Activated T-helper 1 cell treated with anti-CD3 and anti-CD28 coated beads, Interleukin-12 subunit alpha, Interleukin-12 subunit beta, Interleukin-2, Interleukin-4 antibody, amounts not matched to agents 30 ng/mL and 10 ng/mL and 1 ng/mL, durations not matched to agents 14 hours and 24 hours and 36 hours (primary cell): ENCODE results near the gene EYA2. TPM values are rescaled to one million over a fixed set of nuclear protein-coding genes. Genes with fewer than 3 reads are reported as not detected.
"Not testable (repeated sequence)": the region's sequence is repeated elsewhere in the genome, so short reads cannot be mapped to it uniquely, and the experiment has no call there.

Source experiments
- DNase-seq: peaks from one replicate; pipeline ENCODE4 v3.0.0; 2021; ENCODE audit warnings: low spot score
- H3K27ac Mint-ChIP-seq: one replicate; pipeline ENCODE4 v1.8.0; 2021; ENCODE audit warnings: mild to moderate bottlenecking, mixed read lengths
- H3K27me3 Mint-ChIP-seq: one replicate; pipeline ENCODE4 v1.8.0; 2022; ENCODE audit warnings: mild to moderate bottlenecking, moderate library complexity, mixed read lengths; ENCODE audit not compliant: insufficient read depth
- H3K36me3 Mint-ChIP-seq: one replicate; pipeline ENCODE4 v1.8.0; 2021; ENCODE audit warnings: low read depth, mixed read lengths
- H3K4me1 Mint-ChIP-seq: one replicate; pipeline ENCODE4 v1.8.0; 2021; ENCODE audit warnings: low read depth, mixed read lengths
- H3K4me3 Mint-ChIP-seq: one replicate; pipeline ENCODE4 v1.8.0; 2021; ENCODE audit warnings: mild to moderate bottlenecking, moderate library complexity, mixed read lengths
- H3K9me3 Mint-ChIP-seq: one replicate; pipeline ENCODE4 v1.8.0; 2021; ENCODE audit warnings: mixed read lengths
- intact Hi-C: fragments of 100-400 bp; cut with micrococcal nuclease; formaldehyde crosslinking; loops from one replicate; pipeline ENCODE4 v1.15.1; 2024
- total RNA-seq: library from RNA; stranded (reverse); gene quantifications from 2 replicates; pipeline ENCODE4 v1.2.3, GENCODE V29; 2022

Gene EYA2
- total RNA-seq, 1 donor from 2014 or later: not detected

DNA sequence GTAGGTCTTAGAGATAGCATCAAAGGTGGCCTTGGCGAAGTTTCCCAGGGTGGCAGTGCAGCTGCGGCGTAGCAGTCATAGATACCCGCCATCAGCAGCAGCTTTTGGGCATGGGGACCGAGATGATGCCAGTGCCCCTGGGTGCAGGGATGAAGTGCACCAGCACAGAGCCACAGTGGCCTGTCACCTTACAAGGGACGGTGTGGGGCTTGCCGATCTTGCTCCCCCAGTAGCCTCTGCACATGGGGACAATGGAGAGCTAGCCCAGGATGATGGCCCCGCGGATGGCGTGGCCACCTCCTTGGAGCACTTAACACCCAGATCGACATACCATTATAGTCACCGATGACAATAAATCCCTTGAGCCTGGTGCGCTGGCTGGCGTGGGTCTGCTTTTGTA is 266.3 kb downstream of the EYA2 start:
- Mint-ChIP-seq H3K27me3 (peaks cover 9% of the 10 kb centered on the region), H3K36me3 (no peaks in the 10 kb centered on the region)

DNA sequence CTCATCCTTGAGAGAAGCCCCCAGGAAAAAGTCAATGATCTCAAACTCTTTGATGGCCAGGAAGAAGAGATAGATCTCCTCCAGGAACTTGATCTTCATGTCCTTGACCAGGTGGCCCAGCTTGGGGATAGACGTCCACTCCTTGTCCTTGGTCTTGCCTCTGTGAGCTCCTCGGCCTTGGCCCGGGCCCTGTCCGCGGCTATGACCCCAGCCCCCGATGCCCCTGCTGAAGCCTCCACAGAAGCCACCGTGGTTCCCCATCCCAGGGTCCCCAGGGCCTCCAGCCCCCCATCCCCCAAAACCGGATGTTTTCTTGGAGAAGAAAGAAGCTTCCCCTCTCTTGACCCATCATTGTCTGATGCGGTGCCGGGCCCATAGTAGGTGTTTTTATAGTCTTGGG is 266.8 kb downstream of the EYA2 start:
- Mint-ChIP-seq H3K4me1 (no peaks in the 10 kb centered on the region), H3K27ac (no peak overlapping the region), H3K27me3 (peaks cover 11% of the 10 kb centered on the region), H3K36me3 (no peaks in the 10 kb centered on the region), H3K9me3 (no peaks in the 10 kb centered on the region), H3K4me3 (no peak overlapping the region)
- intact Hi-C loops: no loop called here
- no peak for DNase-seq

More for the DNA sequence above, 266.3 kb downstream of the EYA2 start:
- DNase-seq: no peak
- Mint-ChIP-seq H3K4me1 (no peaks in the 10 kb centered on the region), H3K27ac (no peak overlapping the region), H3K4me3 (no peak overlapping the region), H3K9me3 (no peaks in the 10 kb centered on the region)
- intact Hi-C loops: no loop called here

DNA sequence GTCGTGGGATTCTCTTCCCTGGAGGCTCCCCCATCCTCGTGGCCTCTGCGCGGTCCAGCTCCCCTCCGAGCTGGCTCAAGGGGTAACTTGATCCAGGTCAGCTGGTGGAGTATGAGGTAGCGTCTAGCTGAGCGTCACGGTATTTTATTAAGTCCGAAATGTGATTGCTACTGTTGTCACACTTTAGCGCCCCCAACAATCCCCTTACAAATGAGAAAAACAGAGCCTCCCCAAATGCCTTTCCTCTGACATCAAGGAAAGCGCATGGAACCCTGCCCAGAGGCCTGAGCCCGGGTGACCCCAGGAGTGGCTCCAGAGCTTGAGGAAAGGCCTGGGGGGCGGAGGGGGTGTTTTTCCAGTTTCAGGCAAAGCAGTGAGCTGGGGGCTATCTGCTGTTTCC is 269.5 kb downstream of the EYA2 start:
- Mint-ChIP-seq H3K36me3 (no peaks in the 10 kb centered on the region), H3K27ac (no peak overlapping the region), H3K4me1 (no peaks in the 10 kb centered on the region), H3K4me3 (no peak overlapping the region), H3K27me3 (peaks cover 12% of the 10 kb centered on the region), H3K9me3 (no peaks in the 10 kb centered on the region)
- no peak for DNase-seq
- intact Hi-C loops: no loop called here

DNA sequence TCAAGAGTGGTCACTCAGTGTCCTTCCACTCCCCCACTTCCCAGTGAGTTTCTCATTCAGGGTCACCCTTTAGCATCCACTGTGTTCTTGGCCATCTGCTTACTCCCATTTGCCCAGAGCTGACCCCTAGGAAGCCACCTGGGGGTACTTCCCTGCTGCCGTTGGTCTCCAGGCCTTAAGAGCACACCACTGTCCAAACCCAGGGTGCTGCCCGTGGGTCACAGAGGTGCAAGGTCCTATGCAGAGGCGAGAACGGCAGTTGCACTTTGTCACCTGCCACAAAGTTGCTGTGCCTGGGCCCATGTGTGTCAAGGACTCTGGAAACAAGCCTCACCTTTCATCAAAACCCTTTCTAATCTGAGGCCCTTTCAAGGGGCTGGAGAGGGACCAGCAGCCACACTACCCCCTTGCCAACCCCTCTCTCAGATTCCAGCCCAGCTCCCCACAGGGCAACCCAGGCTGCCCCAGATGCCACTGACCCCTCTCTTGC is 270.8 kb downstream of the EYA2 start:
- DNase-seq: no peak
- Mint-ChIP-seq H3K27me3 (peaks cover 12% of the 10 kb centered on the region), H3K9me3 (no peaks in the 10 kb centered on the region), H3K4me1 (no peaks in the 10 kb centered on the region), H3K27ac (no peak overlapping the region), H3K4me3 (no peak overlapping the region), H3K36me3 (no peaks in the 10 kb centered on the region)
- intact Hi-C loops: no loop called here

DNA sequence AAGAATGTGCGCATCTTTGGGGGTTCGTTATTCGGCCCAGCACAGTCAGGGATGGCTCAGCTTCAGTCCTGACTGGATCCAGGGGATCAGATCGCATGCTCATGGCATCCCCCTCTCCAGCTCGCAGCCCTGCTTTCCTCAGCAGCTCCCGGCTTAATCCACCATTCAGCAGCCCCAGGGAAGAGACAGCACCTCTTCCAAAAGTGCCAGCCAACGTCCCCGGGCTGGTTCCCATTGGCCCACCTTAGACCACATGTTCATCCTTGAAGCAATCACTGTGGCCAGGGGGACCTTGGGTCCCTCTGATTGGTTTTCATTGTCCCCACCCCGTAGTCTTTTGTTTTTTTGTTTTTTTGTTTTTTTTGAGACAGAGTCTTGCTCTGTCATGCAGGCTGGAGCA is 273.2 kb downstream of the EYA2 start:
- no peaks in the 10 kb centered on the region for H3K36me3 Mint-ChIP-seq
- H3K27ac Mint-ChIP-seq: no peak overlapping the region
- H3K27me3 Mint-ChIP-seq: peaks cover 16% of the 10 kb centered on the region
- no peak overlapping the region for H3K4me3 Mint-ChIP-seq
- intact Hi-C loops: no loop called here
- DNase-seq: no peak
- no peaks in the 10 kb centered on the region for H3K9me3 Mint-ChIP-seq
- no peaks in the 10 kb centered on the region for H3K4me1 Mint-ChIP-seq

DNA sequence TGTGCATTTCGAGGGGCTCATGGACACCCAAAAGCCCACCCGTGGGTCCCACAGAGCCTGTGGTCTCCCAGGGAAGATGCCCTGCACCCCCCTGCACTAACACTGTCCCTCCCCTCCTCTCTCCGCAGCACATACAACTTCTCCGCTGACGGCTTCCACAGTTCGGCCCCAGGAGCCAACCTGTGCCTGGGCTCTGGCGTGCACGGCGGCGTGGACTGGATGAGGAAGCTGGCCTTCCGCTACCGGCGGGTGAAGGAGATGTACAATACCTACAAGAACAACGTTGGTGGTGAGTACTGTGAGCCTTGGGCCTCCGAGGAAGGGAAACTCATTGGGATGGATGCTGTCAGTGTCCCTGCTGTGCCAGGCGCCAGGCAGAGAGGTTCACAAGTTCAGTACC is 277.9 kb downstream of the EYA2 start:
- Mint-ChIP-seq H3K27ac (no peak overlapping the region), H3K27me3 (peaks cover 10% of the 10 kb centered on the region), H3K4me1 (no peaks in the 10 kb centered on the region), H3K9me3 (no peaks in the 10 kb centered on the region), H3K36me3 (no peaks in the 10 kb centered on the region), H3K4me3 (no peak overlapping the region)
- intact Hi-C loops: no loop called here
- no peak for DNase-seq

DNA sequence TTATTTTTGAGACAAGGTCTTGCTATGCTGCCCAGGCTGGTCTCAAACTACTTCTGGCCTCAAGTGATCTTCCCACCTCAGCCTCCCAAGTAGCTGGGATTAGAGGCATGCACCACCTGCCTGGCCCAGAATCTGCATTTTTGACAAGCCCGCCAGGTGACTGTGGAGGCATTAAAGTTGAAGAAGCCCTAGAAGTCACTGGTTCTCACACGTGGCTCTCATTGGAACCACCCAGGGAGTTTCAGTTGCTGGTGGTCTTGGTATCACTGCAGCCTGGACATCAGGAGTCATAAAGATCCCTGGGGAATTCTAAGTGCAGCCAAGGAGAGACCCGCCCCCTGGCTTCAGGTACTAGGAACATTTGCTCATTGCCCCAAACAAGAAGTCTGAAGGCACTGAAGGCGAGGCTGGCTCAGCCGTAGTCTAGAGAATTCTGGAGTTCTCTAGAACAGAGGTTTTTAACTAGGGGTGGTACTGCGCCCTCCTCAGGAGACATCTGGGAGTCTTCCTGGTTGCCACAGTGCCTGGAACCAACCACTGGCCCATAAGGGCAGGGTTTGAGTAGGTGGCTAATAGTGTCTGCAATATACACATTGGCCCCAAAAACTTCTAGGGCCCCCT is 279.1 kb downstream of the EYA2 start:
- intact Hi-C loops: no loop called here
- Mint-ChIP-seq H3K4me3 (no peak overlapping the region), H3K36me3 (no peaks in the 10 kb centered on the region), H3K4me1 (no peaks in the 10 kb centered on the region), H3K9me3 (no peaks in the 10 kb centered on the region), H3K27me3 (peaks cover 4% of the 10 kb centered on the region), H3K27ac (no peak overlapping the region)
- DNase-seq: no peak

DNA sequence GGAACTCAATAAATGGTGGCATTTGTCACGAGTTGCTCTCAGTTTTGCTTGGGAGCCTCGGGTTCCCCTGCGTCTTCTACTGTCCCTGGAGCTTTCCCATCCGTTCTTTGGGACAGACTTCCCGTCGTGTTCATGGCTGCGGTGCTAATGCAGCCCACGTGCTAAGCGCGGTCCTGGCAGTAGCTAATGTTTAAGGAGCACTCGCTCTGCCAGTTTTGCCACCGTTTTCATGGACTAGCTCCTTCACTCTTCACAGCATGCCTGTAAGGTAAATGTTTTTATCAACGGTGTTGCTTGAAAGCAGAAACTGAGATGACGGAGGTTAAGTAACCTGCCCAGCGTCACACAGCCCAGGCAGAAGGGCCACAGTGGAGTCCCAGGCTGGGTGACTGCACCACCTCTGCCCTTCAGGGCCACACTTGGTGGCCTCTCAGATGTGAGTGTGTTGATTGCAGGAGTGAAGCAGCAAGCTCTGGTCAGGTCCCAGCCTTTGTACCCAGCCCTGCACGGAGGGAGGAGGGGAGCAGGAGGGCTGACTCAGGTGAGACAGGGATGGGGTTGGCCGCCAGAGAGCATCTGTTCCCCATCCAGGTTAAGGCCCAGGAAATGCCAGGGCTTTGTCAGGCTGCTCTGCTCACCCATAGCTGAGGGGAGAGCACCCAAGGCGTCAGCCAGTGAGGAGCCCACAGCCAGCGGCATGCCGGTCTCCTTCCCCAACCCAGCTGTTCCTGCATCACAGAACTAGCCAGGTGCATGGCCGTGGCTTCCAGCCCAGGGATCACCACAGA is 280.0 kb downstream of the EYA2 start:
- H3K27me3 Mint-ChIP-seq: peaks cover 4% of the 10 kb centered on the region
- intact Hi-C loops: no loop called here
- no peak overlapping the region for H3K27ac Mint-ChIP-seq
- H3K9me3 Mint-ChIP-seq: no peaks in the 10 kb centered on the region
- no peaks in the 10 kb centered on the region for H3K36me3 Mint-ChIP-seq
- H3K4me3 Mint-ChIP-seq: no peak overlapping the region
- DNase-seq: no peak
- H3K4me1 Mint-ChIP-seq: no peaks in the 10 kb centered on the region

DNA sequence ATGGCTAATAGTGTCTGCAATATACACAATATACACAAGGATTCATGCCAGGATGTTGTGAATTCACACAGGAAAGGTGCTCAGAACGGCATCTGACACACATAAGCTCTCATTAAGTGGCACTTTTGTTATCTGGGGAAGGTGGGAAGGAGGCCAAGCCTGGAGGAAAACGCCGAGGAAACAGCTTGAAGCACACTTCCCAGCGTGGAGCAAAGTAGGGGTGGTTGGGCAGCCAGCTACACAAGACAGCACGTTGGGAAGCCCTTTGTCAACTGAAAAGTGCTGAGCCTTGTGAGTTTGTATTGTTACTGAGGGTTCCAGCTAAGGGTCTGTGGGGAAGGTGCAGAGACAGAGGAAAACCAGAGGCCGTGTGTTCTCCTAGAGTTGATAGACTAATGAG is 280.9 kb downstream of the EYA2 start:
- Mint-ChIP-seq H3K4me3 (no peak overlapping the region), H3K9me3 (no peaks in the 10 kb centered on the region), H3K27ac (no peak overlapping the region), H3K36me3 (no peaks in the 10 kb centered on the region), H3K4me1 (no peaks in the 10 kb centered on the region), H3K27me3 (peaks cover 4% of the 10 kb centered on the region)
- intact Hi-C loops: no loop called here
- DNase-seq: no peak

DNA sequence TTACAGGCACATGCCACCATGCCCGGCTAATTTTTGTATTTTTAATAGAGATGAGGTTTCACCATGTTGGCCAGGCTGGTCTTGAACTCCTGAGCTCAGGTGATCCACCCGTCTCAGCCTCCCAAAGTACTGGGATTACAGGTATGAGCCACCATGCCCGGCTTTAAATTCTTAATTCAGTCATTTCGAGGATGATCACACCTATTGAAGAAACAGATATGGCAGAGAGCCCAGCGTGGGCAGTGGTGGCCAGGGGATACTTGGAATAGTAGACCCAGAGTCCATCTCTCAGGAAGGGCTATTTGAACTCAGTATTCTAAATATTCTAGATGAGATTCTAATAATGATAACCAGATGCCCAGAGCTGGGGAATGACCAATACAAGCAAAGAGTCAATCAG is 281.6 kb downstream of the EYA2 start:
- H3K9me3 Mint-ChIP-seq, H3K27ac Mint-ChIP-seq, H3K4me1 Mint-ChIP-seq, H3K27me3 Mint-ChIP-seq, DNase-seq, H3K36me3 Mint-ChIP-seq, intact Hi-C loops, H3K4me3 Mint-ChIP-seq: not testable (repeated sequence)

DNA sequence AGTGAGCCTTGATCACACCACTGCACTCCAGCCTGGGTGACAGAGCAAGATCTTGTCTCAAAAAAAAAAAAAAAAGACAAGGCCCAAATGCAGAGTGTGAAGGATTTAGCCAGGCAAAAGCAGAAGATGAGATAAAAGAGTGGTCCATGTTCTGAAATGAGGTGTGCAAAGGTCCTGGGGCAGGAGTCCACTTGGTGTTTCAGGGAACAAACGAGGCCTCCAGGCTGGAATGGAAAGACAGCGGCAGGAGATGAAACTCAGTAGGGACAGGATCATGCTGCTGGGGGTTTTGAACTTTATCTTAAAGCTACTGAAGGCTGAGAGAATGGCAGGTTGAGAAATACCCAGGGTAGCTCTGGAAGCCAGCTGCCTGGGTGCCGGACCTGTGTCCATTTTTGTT is 283.6 kb downstream of the EYA2 start:
- no peaks in the 10 kb centered on the region for H3K27me3 Mint-ChIP-seq
- H3K4me3 Mint-ChIP-seq: no peak overlapping the region
- H3K9me3 Mint-ChIP-seq: peaks cover 3% of the 10 kb centered on the region
- DNase-seq: no peak
- peaks cover 4% of the 10 kb centered on the region for H3K4me1 Mint-ChIP-seq
- H3K27ac Mint-ChIP-seq: no peak overlapping the region
- no peaks in the 10 kb centered on the region for H3K36me3 Mint-ChIP-seq
- intact Hi-C loops: no loop called here

DNA sequence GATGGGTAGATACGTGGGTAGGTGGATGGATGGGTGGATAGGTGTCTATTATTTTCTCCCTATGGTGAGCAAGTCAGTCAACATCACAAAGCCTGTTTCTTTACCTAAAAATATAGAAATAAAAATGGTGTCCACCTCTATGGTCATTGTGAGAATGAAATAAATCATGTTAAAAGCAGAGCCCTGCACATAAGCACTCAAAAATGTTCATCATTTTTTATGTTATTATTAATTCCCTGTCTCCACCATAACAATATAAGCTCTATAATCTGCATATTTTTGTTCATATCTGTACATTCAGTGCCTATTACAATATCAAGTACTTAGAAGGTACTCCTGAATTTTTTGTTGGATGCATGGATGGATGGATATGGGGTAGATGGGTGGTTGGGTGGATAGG is 284.2 kb downstream of the EYA2 start:
- no peak overlapping the region for H3K27ac Mint-ChIP-seq
- no peak overlapping the region for H3K4me3 Mint-ChIP-seq
- no peak for DNase-seq
- H3K36me3 Mint-ChIP-seq: no peaks in the 10 kb centered on the region
- H3K4me1 Mint-ChIP-seq: peaks cover 4% of the 10 kb centered on the region
- H3K9me3 Mint-ChIP-seq: peaks cover 3% of the 10 kb centered on the region
- no peaks in the 10 kb centered on the region for H3K27me3 Mint-ChIP-seq
- intact Hi-C loops: no loop called here

DNA sequence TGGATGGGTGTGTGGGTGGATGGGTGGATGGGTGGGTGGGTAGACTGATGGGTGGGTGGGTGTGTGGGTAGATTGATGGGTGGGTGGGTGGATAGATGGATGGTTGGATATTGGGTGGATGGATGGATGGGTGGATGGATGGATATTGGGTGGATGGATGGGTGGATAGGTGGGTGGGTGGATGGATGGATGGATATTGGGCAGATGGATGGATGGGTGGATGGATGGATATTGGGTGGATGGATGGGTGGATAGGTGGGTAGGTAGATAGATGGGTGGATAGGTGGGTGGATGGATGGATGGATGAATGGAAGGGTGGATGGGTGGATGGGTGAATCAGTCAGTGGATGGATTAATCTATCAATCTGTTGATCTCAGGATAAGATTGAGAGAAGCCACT is 284.6 kb downstream of the EYA2 start:
- no peaks in the 10 kb centered on the region for H3K36me3 Mint-ChIP-seq
- no peak overlapping the region for H3K27ac Mint-ChIP-seq
- peaks cover 3% of the 10 kb centered on the region for H3K9me3 Mint-ChIP-seq
- H3K4me1 Mint-ChIP-seq: peaks cover 4% of the 10 kb centered on the region
- H3K4me3 Mint-ChIP-seq: no peak overlapping the region
- no peaks in the 10 kb centered on the region for H3K27me3 Mint-ChIP-seq
- intact Hi-C loops: no loop called here
- DNase-seq: no peak
